ENCODE results near the gene KCNF1.

DNA sequence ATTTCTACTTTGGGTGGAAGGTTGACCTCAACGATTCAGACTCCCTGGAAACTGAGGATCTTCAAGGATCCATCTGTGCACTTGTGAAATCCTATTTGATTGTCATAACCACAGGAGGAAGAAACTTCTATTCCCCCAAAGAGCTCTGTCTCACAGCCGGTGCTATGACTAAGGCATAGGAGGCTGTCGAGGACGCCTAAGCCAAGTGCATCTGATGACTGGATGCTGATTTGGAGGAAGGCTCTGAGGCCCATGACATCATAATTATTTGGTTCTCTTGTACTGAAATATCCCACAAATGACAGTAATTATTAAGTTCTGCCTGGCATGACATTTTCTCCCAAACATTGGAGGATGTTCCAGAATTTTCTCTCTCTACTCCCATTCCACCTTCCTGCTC is 13.8 kb upstream of the KCNF1 start:
- TF ChIP-seq, protein P1, sequence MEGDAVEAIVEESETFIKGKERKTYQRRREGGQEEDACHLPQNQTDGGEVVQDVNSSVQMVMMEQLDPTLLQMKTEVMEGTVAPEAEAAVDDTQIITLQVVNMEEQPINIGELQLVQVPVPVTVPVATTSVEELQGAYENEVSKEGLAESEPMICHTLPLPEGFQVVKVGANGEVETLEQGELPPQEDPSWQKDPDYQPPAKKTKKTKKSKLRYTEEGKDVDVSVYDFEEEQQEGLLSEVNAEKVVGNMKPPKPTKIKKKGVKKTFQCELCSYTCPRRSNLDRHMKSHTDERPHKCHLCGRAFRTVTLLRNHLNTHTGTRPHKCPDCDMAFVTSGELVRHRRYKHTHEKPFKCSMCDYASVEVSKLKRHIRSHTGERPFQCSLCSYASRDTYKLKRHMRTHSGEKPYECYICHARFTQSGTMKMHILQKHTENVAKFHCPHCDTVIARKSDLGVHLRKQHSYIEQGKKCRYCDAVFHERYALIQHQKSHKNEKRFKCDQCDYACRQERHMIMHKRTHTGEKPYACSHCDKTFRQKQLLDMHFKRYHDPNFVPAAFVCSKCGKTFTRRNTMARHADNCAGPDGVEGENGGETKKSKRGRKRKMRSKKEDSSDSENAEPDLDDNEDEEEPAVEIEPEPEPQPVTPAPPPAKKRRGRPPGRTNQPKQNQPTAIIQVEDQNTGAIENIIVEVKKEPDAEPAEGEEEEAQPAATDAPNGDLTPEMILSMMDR (IDR thresholded peaks at IDR 0.05; ENCODE audit: low read length), result no peak
- TF ChIP-seq EZH2phosphoT487 (IDR thresholded peaks at IDR 0.05; ENCODE audit: low read length), result no peak
